Measurements from ENCODE around the gene SPRR2F. TPM values are rescaled to one million over a fixed set of nuclear protein-coding genes. Genes with fewer than 3 reads are reported as not detected.

Gene SPRR2F
- polyA plus RNA-seq, 3 donors, result 0.90 to 1.1 TPM; not detected in 1

GRCh38 chr1:153094426-153094825 lies 18.9 kb downstream of the SPRR2F start, which contains the start of gene SPRR2E:
Gene SPRR2E (minus strand): TSS chr1:153094526. CDS start chr1:153093751, 775 bp downstream.
- H3K27ac ChIP-seq (ENCODE audit: low read depth, low read length), result no peak within 1 kb of the TSS

DNA sequence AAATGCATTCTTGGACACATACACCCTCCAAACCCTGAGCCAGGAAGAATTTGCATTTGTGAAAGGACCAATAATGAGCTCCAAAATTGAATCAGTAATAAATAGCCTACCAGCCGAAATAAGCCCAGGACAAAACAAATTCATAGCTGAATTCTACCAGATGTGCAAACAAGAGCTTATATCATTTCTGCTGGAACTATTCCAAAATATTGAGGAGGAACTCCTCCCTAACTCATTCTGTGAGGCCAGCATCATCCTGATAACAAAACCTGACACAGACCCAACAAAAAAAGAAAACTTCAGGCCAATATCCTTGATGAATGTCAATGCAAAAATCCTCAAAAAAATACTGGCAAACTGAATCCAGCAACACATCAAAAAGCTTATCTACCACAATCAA lies 25.7 kb downstream of the SPRR2F start:
- WGBS, 3 donors, result 45 to 70% (median 63%) methylated on average over 1 of the region's 1 CpG

DNA sequence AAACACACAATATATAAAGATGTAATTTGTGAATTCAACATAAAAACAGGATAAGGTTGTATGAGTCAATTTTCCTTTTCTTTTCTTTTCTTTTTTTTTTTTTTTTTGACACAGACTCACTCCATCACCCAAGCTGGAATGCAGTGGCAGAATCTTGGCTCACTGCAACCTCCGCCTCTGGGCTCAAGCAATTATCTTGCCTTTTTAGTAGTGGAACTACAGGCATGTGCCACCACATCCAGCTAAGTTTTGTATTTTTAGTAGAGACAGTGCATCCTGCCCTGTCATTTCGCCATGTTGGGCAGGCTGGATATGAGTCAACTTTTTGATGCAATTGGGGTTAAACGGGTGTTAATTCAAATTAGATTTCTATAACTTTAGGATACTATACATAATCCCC lies 31.6 kb downstream of the SPRR2F start:
- no peak overlapping the region for H3K27ac ChIP-seq (ENCODE audit: low read depth, low read length)
- WGBS, 3 donors, result 86 to 91% (median 86%) methylated on average over 3 of the region's 3 CpGs

More for the DNA sequence above, 25.7 kb downstream of the SPRR2F start:
- no peak overlapping the region for H3K27ac ChIP-seq (ENCODE audit: low read depth, low read length)

DNA sequence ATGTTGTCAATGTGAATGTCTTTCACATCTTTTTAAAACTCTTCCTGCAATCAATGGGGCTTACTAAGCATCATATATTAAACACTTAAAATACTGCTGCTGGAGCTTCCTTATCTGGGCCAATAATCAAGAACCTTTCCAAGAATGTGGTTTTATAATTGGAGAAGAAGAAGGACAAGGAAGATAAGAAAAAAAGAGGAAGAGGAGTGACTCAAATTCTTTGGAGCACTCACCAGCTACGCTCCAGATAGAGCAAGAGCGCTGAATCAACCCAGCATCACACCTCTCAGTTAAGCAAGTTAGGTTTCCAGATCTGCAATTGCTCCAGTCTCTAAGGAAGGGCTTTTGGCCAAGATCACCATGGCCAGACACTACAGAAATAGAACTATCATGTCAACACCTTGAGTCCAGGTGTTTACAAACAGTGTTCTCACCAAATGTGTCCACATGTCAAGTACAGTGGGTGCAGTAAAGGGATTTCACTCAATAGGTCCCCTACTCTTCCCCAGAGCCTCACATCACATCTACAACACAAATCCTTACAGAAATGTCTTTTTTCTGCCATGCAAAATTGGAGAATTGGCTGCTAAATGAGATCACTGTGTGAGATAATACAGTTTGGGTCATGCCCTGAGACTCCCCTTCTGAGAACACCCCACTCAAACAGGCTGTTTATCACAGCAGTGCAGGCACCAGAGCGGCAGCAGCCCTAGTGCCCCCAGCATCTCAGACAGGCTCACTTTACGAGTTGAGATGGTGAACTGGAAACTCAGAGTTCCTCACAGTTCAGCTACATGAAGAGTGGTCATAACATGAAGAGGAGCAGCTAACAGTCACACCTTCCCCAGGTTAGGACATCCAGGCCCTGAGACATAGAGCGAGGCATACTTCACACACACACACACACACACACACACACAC lies 40.2 kb downstream of the SPRR2F start:
- no peak overlapping the region for H3K27ac ChIP-seq (ENCODE audit: low read depth, low read length)
- WGBS, 3 donors, result 72 to 81% (median 79%) methylated on average over 5 of the region's 5 CpGs

DNA sequence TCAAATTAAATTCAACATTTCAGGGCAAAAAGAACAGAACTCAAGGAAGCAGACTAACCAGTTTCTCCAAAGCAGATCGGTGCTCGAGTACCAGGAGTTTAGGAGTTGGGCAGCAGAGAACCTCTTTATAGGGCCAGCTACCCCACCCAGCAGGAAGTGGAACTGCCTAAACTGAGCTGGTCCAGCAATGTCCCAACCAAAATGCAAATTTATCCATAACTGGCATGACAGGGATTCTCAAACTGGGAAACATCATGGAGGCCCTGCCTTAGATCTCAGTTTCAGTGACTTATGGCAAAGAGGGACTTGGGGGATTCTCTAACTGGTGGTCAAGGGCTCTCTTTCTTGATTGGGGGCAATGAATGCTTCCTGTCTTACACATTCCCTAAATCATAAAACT lies 41.8 kb downstream of the SPRR2F start, which contains the start of gene SPRR2B:
TSS of gene SPRR2B (minus strand) at position 101 of the 400 bp plus-strand sequence. CDS start 772 bp downstream, outside the sequence.
- no peak within 1 kb of the TSS for H3K27ac ChIP-seq (ENCODE audit: low read depth, low read length)
- WGBS, 3 donors, result 40 to 88% (median 68%) methylated on average over 2 of the region's 2 CpGs

DNA sequence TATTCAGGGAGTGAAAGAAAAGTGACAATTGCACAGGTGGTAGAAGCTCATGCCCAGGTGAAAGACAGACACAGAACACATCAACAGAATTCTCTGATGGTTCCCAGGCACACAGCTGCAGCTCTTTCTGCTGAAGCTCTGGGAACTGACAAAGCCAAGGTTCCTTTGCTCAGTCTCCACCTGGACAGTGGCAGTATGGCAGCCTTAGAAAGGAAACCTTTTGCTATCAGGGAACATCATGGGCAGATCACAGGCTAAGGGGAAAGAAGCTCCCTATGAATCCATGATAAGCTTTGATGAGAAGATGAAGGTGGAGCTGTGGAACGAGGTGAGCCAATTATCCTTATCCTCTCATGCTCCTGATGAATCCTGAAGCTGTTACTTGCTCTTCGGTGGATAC lies 43.1 kb downstream of the SPRR2F start:
- H3K27ac ChIP-seq (ENCODE audit: low read depth, low read length), result no peak overlapping the region
- WGBS, 3 donors, result 65 to 85% (median 67%) methylated on average over 2 of the region's 2 CpGs

Other genes starting within 250 kb of the SPRR2F start
- gene SMCP, start 235.2 kb downstream of the SPRR2F start, polyA plus RNA-seq, result not detected
- under 1 TPM in 2 of 3 donors, not detected in 1; 0.06 to 0.40 TPM for gene IVL, start 205.0 kb downstream of the SPRR2F start, polyA plus RNA-seq
- not detected for gene SPRR5, start 166.3 kb downstream of the SPRR2F start, polyA plus RNA-seq
- gene SPRR4, start 142.9 kb downstream of the SPRR2F start, polyA plus RNA-seq, result not detected
- gene SPRR1A, start 129.4 kb downstream of the SPRR2F start, polyA plus RNA-seq, result 1 to 10 TPM in 1 of 3 donors, not detected in 2; 9.5 TPM
- gene SPRR3, start 111.8 kb downstream of the SPRR2F start, polyA plus RNA-seq, result 10 to 100 TPM in 1 of 3 donors, 1 to 10 TPM in 1, under 1 TPM in 1; 0.53 to 20.3 (median 1.2) TPM
- 1 to 10 TPM in 1 of 3 donors, not detected in 2; 2.6 TPM for gene SPRR1B, start 82.3 kb downstream of the SPRR2F start, polyA plus RNA-seq
- gene SPRR2D, start 72.4 kb downstream of the SPRR2F start, polyA plus RNA-seq, result 1 to 10 TPM in 1 of 3 donors, not detected in 2; 1.3 TPM
- gene SPRR2A, start 56.0 kb downstream of the SPRR2F start, polyA plus RNA-seq, result 1 to 10 TPM in 1 of 3 donors, under 1 TPM in 1, not detected in 1; 0.14 to 5.4 TPM
- gene SPRR2B, start 41.9 kb downstream of the SPRR2F start, polyA plus RNA-seq, result 1 to 10 TPM in 1 of 3 donors, not detected in 2; 1.1 TPM
- gene SPRR2E, start 19.0 kb downstream of the SPRR2F start, polyA plus RNA-seq, result 1 to 10 TPM in 1 of 3 donors, not detected in 2; 2.0 TPM
- gene SPRR2G, start 37.4 kb upstream of the SPRR2F start, polyA plus RNA-seq, result not detected
- not detected for gene LELP1, start 89.9 kb upstream of the SPRR2F start, polyA plus RNA-seq
- gene PRR9, start 104.1 kb upstream of the SPRR2F start, polyA plus RNA-seq, result 1 to 10 TPM in 1 of 3 donors, not detected in 2; 1.0 TPM
- gene LORICRIN, start 146.2 kb upstream of the SPRR2F start, polyA plus RNA-seq, result not detected
- gene PGLYRP3, start 199.4 kb upstream of the SPRR2F start, polyA plus RNA-seq, result not detected
- gene PGLYRP4, start 235.3 kb upstream of the SPRR2F start, polyA plus RNA-seq, result not detected
- 1,000 to 10,000 TPM in 2 of 3 donors, 100 to 1,000 TPM in 1; 139 to 5,641 (median 2,681) TPM for gene S100A9, start 244.3 kb upstream of the SPRR2F start, polyA plus RNA-seq